Endothelial cell (in vitro differentiated cells): ENCODE results near the gene OTOG. TPM values are rescaled to one million over a fixed set of nuclear protein-coding genes. Genes with fewer than 3 reads are reported as not detected.

ENCODE experiments used
- DNase-seq: peaks from one replicate; pipeline ENCODE4 v3.0.0; 2021; ENCODE audit warnings: low spot score
- H3K27ac Mint-ChIP-seq: one replicate; pipeline ENCODE4 v1.8.0; 2021; ENCODE audit warnings: mixed read lengths, inconsistent platforms; ENCODE audit not compliant: unreplicated experiment
- H3K27me3 Mint-ChIP-seq: one replicate; pipeline ENCODE4 v1.8.0; 2021; ENCODE audit warnings: mild to moderate bottlenecking, moderate library complexity, mixed read lengths, inconsistent platforms; ENCODE audit not compliant: unreplicated experiment
- H3K36me3 Mint-ChIP-seq: one replicate; pipeline ENCODE4 v1.8.0; 2021; ENCODE audit warnings: mild to moderate bottlenecking, low read depth, mixed read lengths, inconsistent platforms; ENCODE audit not compliant: unreplicated experiment
- H3K4me1 Mint-ChIP-seq: one replicate; pipeline ENCODE4 v1.8.0; 2021; ENCODE audit warnings: mild to moderate bottlenecking, mixed read lengths, inconsistent platforms; ENCODE audit not compliant: unreplicated experiment
- H3K4me3 Mint-ChIP-seq: one replicate; pipeline ENCODE4 v1.8.0; 2021; ENCODE audit warnings: mild to moderate bottlenecking, mixed read lengths, inconsistent platforms; ENCODE audit not compliant: unreplicated experiment
- H3K9me3 Mint-ChIP-seq: one replicate; pipeline ENCODE4 v1.8.0; 2021; ENCODE audit warnings: mixed read lengths, inconsistent platforms; ENCODE audit not compliant: unreplicated experiment
- total RNA-seq: library from RNA; stranded (reverse); fragmentation: NEBNext Ultra II Directional; extraction: Animal tissue kit (Norgen Biotek cat#: 25700); gene quantifications from one replicate; pipeline ENCODE4 v1.2.1, GENCODE V29; 2021; ENCODE audit not compliant: unreplicated experiment
- TF ChIP-seq, protein P1 (sequence below): fragments of 200-600 bp; sonication (generic); IDR thresholded peaks from one replicate; pipeline ENCODE4 v1.5.0; 2021; ENCODE audit warnings: antibody characterized with exemption; ENCODE audit not compliant: unreplicated experiment

Gene OTOG
- total RNA-seq, 1 donor from 2014 or later, result 0.13 TPM

- H3K4me3 Mint-ChIP-seq, result no peak overlapping the region
- DNase-seq, result no peak
- no peak overlapping the region for H3K27ac Mint-ChIP-seq
- TF ChIP-seq, protein P1, sequence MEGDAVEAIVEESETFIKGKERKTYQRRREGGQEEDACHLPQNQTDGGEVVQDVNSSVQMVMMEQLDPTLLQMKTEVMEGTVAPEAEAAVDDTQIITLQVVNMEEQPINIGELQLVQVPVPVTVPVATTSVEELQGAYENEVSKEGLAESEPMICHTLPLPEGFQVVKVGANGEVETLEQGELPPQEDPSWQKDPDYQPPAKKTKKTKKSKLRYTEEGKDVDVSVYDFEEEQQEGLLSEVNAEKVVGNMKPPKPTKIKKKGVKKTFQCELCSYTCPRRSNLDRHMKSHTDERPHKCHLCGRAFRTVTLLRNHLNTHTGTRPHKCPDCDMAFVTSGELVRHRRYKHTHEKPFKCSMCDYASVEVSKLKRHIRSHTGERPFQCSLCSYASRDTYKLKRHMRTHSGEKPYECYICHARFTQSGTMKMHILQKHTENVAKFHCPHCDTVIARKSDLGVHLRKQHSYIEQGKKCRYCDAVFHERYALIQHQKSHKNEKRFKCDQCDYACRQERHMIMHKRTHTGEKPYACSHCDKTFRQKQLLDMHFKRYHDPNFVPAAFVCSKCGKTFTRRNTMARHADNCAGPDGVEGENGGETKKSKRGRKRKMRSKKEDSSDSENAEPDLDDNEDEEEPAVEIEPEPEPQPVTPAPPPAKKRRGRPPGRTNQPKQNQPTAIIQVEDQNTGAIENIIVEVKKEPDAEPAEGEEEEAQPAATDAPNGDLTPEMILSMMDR, result no peak
- H3K9me3 Mint-ChIP-seq, result no peaks in the 10 kb centered on the region
- peaks cover 16% of the 10 kb centered on the region for H3K27me3 Mint-ChIP-seq
- H3K36me3 Mint-ChIP-seq, result no peaks in the 10 kb centered on the region
- H3K4me1 Mint-ChIP-seq, result no peaks in the 10 kb centered on the region
Observed at GRCh38 chr11:17604915-17605233, 57.8 kb downstream of the OTOG start.

GRCh38 chr11:17605651-17606122 lies 58.6 kb downstream of the OTOG start:
- Mint-ChIP-seq H3K4me1 (no peaks in the 10 kb centered on the region), H3K36me3 (no peaks in the 10 kb centered on the region), H3K27me3 (peaks cover 17% of the 10 kb centered on the region), H3K27ac (no peak overlapping the region), H3K9me3 (no peaks in the 10 kb centered on the region), H3K4me3 (no peak overlapping the region)
- no peak for DNase-seq
- TF ChIP-seq, protein P1, result no peak

DNA sequence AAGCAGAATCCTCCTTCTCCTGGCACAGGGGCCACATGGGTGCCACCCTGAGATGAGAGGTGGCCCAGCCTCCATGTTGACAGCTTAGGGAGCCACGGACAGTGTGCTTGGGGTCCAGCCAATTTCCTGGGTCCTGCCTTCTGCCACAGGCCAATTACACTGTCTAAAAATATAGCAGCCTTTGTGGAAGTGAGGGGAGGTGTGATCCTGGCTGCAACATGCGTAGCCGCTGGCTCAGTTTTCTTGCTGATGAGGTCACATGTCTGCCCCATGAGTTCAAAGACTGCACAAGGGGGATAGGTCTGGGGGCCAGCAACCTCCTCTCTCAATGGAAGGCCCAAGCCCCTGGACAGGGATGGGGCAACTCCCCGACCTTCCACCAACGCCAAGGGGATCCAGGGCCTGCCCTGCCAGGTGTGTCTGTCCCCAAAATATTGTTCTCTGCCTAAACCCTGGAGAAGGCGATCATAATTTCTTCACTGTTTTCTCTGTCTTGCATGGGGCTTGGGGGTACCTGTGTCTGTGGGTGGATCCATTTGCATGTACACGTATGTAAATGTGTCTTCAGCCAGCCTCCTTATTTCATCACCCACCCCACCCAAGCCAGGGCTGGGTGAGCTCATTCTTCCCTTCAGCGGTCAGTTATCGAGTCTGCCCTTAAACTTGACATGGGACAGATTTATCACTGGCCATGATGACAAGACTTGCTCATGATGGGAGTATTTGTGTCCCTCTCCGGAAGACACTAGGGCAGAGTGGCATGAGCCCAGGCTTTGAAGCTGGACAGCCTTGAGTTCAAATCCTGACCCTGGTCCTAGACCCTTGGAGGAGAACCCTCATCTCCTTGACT lies 59.4 kb downstream of the OTOG start:
- Mint-ChIP-seq H3K9me3 (no peaks in the 10 kb centered on the region), H3K4me3 (no peak overlapping the region), H3K4me1 (no peaks in the 10 kb centered on the region), H3K27ac (no peak overlapping the region), H3K36me3 (peaks cover 3% of the 10 kb centered on the region), H3K27me3 (peaks cover 17% of the 10 kb centered on the region)
- TF ChIP-seq, protein P1, result no peak
- no peak for DNase-seq

- H3K27ac Mint-ChIP-seq, result no peak overlapping the region
- TF ChIP-seq, protein P1, result no peak
- H3K4me1 Mint-ChIP-seq, result no peaks in the 10 kb centered on the region
- DNase-seq, result no peak
- peaks cover 3% of the 10 kb centered on the region for H3K36me3 Mint-ChIP-seq
- no peaks in the 10 kb centered on the region for H3K9me3 Mint-ChIP-seq
- no peak overlapping the region for H3K4me3 Mint-ChIP-seq
- H3K27me3 Mint-ChIP-seq, result peaks cover 17% of the 10 kb centered on the region
Observed at GRCh38 chr11:17607083-17607429, 60.0 kb downstream of the OTOG start.
